Effector CD8-positive, alpha-beta T cell (primary cell): Measurements from ENCODE around the gene CECR2.
"Not testable (repeated sequence)": the region's sequence is repeated elsewhere in the genome, so short reads cannot be mapped to it uniquely, and the experiment has no call there.

Source experiments
- DNase-seq: peaks from one replicate; lab custom pipeline; 2025; lab: John Stamatoyannopoulos, UW

CECR2 gene

GRCh38 chr22:17402293-17402692 lies 33.0 kb downstream of the CECR2 start:
- no peak for DNase-seq

GRCh38 chr22:17403906-17404305 lies 34.6 kb downstream of the CECR2 start:
- no peak for DNase-seq

- DNase-seq: no peak
Observed at GRCh38 chr22:17407643-17408042, 38.4 kb downstream of the CECR2 start.

DNA sequence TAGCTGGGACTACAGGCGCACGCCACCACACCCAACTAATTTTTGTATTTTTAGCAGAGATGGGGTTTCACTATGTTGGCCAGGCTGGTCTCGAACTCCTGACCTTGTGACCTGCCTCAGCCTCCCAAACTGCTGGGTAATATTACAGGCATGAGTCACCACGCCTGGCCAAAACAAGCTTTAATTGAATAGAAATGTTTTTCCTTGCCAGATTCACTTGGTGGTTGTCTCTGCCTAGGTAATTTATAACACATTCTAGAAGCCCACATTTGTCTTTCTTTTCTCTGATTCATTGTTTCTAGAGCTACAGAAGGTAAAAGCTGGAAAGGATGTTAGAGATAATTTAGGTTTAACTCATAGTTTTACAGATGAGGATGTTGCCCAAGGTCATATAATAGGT lies 41.3 kb downstream of the CECR2 start:
- no peak for DNase-seq

DNA sequence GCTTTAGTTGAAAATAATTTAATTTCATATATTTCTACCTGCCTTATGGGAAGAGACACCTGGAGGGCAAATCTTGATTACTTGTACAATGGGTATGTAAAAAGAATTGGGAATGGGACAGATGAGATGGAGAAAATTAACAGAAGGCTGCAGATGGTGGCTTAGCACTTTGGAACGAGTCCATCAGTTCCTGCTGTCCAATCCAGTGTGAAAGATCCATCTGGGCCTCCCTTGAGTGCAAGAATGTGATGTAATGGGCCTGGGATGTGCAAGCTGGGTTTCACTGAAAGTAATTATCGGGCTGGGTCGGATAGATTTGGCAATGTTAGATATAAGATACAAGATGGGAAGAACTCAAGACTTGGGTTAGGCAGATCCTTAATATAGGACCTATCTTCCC lies 42.0 kb downstream of the CECR2 start:
- no peak for DNase-seq

DNA sequence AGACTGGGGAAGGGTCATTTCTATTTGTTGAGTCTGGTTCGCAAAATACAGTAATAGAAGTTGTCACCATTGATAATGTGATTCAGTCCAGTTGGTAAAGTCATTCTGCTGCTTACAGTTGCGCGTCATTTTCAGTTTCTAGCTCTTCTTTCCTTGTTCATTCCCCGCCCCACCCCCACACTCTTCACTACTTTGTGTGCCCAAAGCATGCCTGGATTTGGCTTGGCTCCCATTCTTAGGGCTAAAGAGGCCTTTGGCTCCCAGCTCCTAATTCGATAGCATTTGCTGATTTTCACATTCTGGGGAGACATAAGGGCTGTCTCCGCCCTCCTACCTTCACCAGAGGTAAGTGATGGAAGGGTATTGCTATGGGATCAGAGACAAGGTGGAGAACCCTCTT lies 43.0 kb downstream of the CECR2 start:
- no peak for DNase-seq

- no peak for DNase-seq
Observed at GRCh38 chr22:17418890-17419324, 49.6 kb downstream of the CECR2 start.

DNA sequence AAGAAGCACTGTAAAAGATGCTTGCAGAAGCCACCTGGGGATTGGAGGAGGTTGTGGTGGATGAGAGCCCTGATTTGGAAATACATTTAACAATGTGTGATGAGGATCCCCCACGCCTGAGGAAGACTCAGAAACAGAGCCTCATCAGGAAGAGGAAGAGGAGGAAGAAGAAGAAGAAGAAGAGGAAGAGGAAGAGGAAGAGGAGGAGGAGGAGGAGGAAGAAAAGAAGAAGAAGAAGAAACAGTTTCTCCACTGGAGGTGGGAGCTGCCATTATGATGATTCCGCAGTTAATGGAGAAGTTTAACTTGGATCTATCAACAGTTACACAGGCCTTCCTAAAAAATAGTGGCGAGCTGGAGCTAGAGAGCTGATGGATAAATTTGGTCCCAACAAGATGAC lies 50.1 kb downstream of the CECR2 start:
- DNase-seq: no peak

GRCh38 chr22:17422736-17423343 lies 53.6 kb downstream of the CECR2 start:
- DNase-seq: no peak

DNA sequence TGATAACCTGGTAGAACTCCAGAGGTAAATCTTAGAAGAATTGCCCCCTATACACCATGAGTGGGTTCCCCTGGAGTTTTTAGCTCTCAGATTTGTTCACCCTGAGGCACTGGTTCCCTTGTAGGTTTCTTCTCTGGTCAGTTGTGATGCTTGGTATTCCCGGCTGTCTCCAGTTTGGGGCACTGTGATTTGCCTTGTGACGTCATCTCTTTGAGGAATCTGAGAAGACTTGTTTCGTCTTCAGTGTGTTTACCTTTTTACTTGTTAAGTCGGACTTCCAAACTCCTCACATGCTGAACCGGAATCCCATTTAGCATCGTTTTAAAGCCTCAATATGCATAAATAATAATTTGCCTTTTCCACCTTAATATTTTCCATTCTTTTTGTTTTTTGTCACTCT lies 54.4 kb downstream of the CECR2 start:
- DNase-seq: no peak

DNA sequence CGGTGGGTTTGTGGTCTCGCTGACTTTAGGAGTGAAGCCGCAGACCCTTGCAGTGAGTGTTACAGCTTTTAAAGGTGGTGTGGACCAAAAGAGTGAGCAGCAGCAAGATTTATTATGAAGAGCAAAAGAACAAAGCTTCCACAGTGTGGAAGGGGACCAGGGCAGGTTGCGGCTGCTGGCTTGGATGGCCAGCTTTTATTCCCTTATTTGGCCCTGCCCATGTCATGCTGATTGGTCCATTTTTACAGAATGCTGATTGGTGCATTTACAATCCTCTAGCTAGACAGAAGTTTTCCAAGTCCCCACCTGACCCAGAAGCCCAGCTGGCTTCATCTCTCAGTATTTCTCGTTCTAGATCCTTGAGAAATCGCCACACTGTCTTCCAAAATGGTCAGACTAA lies 58.3 kb downstream of the CECR2 start:
- DNase-seq: not testable (repeated sequence)

DNA sequence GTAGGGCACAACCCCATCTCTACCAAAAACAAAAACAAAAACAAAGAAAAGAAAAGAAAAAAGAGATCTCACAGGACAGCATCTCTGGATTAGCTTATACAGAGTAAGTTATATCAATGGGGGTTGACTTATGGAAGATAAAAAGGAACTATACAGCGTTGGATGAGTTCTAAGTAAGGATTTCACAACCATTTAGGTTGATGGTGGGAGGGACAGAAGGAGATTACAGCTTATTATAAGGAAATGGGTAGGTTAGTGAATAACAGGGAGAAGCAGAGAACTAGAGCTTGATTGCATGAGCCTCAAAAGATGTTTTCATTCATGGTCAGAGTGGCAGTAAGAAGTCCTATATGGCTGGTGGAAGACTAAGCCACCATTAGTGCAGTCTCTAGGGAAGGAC lies 60.3 kb downstream of the CECR2 start:
- no peak for DNase-seq

GRCh38 chr22:17430412-17430811 lies 61.2 kb downstream of the CECR2 start:
- no peak for DNase-seq

DNA sequence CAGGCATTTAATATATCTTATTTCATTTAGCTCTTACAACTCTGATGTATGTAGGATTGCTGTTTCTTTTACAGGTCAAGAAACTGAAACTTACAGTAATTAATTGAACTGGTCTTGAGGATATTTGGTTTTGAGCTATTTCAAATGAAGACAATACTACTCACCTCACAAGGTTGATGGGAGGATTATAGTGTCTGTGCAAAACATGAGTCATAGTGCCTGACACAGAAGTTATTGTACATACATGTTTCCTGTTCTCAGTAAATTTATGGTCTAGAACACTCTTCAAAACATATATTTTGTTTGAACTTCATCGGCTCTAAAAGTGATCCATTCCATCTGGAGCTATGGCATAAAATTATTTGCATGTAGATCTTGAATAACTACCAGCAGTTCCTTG lies 61.9 kb downstream of the CECR2 start:
- no peak for DNase-seq

DNA sequence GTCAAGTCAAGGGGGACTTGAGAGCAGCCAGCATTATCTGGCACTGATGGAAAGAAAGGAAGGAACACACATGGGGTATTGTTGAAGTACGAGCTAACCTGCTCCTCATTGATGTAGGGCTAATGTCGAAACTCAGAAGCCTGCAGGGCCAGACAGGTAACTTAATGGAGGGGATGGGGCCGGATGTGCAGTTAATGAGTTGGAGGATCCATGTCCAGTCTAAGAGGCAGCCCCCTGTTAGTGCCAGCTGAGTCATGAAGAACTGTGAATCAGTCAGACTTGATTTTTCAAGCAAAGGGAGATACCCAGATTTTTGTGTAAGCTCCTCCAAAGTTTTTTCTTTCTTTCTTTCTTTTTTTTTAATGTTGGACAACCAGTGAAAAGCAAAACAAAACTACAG lies 65.6 kb downstream of the CECR2 start:
- DNase-seq: no peak

GRCh38 chr22:17435375-17435774 lies 66.1 kb downstream of the CECR2 start:
- no peak for DNase-seq

GRCh38 chr22:17436382-17436980 lies 67.2 kb downstream of the CECR2 start:
- DNase-seq: no peak

- DNase-seq: no peak
Observed at GRCh38 chr22:17436981-17437412, 67.7 kb downstream of the CECR2 start.

GRCh38 chr22:17438026-17438425 lies 68.8 kb downstream of the CECR2 start:
- no peak for DNase-seq

DNA sequence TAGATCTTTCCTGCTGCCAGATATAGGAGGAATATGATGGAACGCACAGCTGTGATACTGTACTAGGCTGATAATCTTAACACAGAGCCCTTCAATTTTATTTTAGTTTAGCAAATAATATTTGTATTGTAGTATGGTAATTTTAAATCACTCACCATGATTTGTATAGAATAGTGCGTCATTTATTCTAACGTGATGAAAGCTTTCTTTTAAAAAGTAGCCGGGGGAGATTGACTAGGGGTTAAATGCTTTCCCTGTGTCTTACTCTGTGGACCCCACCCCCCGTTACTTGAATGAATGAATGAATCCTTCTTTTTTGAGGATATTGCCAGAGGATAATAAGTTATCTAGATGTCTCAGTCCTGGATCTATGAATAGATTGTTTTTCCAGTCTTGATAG lies 72.1 kb downstream of the CECR2 start:
- no peak for DNase-seq

- no peak for DNase-seq
Observed at GRCh38 chr22:17443405-17444203, 74.3 kb downstream of the CECR2 start.

- DNase-seq: no peak
Observed at GRCh38 chr22:17444204-17444504, 74.9 kb downstream of the CECR2 start.

DNA sequence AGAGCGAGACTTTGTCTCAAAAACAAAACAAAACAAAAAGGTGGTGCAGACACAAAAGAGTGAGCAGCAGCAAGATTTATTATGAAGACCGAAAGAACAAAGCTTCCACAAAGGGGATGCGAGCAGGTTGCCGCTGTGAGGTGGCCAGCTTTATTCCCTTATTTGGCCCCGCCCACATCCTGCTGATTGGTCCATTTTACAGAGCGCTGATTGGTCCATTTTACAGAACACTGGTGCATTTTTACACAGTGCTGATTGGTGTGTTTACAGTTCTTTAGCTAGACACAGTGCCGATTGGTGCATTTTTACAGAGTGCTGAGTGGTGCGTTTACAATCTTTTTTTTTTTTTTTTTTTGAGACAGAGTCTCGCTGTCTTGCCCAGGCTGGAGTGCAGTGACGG lies 77.4 kb downstream of the CECR2 start:
- no peak for DNase-seq
